ENCODE results near the gene TNFRSF1B.
A peak's percentile ranks its signal among the peaks of the same experiment; 100 is the strongest.

The TNFRSF1B gene

GRCh38 chr1:12148160-12148957, 18.4 kb upstream of the TNFRSF1B start:
- H3K4me3 Mint-ChIP-seq, result no peak overlapping the region
- no peaks in the 10 kb centered on the region for H3K27me3 Mint-ChIP-seq
- peaks cover 83% of the 10 kb centered on the region for H3K4me1 Mint-ChIP-seq
- H3K36me3 Mint-ChIP-seq, result peaks cover 2% of the 10 kb centered on the region
- H3K27ac Mint-ChIP-seq, result peak overlapping the region; percentile 63
- H3K9me3 Mint-ChIP-seq, result no peaks in the 10 kb centered on the region

DNA sequence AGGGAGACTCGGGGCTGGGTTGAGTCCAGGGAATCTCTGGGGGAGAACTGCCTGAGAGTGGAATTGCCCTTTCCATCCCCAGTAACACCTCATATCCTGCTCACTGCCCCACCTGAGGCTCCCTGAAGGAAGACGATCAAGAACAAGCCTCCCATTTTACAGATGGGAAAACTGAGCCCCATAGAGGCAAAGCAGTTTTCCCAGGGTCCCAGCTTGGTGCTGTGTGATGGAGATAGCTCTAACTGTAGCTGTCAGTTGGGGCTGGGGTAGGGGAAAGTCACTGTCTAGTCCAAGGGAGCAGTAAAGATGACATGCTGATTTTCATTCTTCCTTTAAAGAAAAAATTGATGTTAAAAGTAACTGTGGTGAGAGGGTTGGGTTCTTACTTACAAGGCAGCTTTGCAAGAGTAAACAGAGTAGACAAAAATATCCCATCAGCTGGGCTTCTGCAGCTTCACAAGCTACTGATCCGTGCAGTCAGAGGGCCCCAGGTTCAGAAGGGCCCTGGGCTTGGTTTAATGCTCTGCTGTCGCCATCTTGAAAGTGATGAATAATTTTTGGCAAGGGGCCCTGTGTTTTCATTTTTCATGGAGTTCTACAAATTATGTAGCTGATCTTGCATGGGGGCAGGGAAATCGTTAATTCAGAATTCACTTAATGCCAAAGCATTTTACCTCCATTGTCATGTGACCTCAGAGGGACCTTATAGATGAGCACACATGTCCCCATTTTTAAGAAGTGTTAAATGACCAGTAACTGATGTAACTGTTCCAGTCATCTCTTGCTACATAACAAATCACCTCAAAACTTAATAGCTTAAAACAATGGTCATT, 17.6 kb upstream of the TNFRSF1B start:
- H3K9me3 Mint-ChIP-seq, result no peaks in the 10 kb centered on the region
- H3K4me3 Mint-ChIP-seq, result no peak overlapping the region
- peak overlapping the region; percentile 63 for H3K27ac Mint-ChIP-seq
- peaks cover 78% of the 10 kb centered on the region for H3K4me1 Mint-ChIP-seq
- H3K36me3 Mint-ChIP-seq, result peaks cover 2% of the 10 kb centered on the region
- no peaks in the 10 kb centered on the region for H3K27me3 Mint-ChIP-seq

DNA sequence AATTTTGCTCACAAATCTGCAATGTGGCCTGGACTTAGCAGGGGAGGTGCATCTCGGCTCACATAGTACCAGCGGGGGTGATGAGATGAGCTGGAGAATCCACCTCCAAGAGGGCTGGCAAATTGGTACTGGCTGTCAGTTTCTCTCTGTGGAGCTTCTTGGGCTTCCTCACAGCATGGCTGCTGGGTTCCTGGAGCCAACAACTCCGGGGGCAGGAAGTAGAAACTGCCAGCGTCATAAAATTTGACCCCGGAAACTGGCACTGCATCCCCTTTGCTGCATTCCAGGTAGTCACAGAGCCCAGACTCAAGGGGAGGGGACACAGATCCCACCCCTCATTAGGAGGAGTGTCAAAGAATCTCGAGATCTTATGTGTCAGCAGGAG, 17.0 kb upstream of the TNFRSF1B start:
- peaks cover 78% of the 10 kb centered on the region for H3K4me1 Mint-ChIP-seq
- H3K36me3 Mint-ChIP-seq, result peaks cover 2% of the 10 kb centered on the region
- no peaks in the 10 kb centered on the region for H3K9me3 Mint-ChIP-seq
- peak overlapping the region; percentile 38 for H3K27ac Mint-ChIP-seq
- no peak overlapping the region for H3K4me3 Mint-ChIP-seq
- H3K27me3 Mint-ChIP-seq, result no peaks in the 10 kb centered on the region

DNA sequence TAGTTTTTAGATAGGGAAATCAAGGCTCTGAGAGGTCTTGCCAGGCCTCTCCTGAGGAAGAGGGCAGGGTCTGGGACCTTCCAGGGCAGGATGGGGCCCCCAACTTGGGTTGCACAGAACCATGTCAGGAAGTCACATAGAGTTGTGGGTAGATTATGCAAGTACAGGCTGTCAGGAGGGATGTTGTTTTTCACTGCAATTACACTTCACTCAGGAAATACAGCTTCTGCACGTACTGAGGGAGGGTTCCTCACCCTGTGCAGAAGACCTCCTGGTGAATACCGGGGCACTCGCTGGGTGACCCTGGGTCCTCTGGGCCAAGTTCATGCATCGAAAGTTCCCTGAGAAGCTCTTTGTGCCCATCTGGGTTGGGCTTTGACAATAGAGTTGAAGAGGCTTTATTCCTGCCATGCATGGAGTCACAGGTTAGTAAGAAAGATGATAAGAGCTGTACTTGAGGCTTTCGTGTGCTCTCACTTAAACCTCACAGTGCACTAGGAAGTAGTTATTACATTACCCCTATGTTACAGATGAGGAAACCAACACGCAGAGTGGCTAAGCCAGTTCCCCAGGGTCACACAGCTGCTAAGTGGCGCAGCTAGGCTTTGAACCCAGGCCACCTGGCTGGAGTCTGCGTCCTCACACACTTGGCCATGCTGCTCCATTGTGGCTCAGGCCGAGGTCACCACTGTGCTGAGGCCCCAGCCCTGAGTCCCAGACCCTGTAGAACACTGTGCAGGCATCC, 16.2 kb upstream of the TNFRSF1B start:
- peaks cover 86% of the 10 kb centered on the region for H3K4me1 Mint-ChIP-seq
- H3K27me3 Mint-ChIP-seq, result no peaks in the 10 kb centered on the region
- peak overlapping the region; percentile 48 for H3K27ac Mint-ChIP-seq
- peaks cover 2% of the 10 kb centered on the region for H3K36me3 Mint-ChIP-seq
- H3K9me3 Mint-ChIP-seq, result no peaks in the 10 kb centered on the region
- peak overlapping the region; percentile 55 for H3K4me3 Mint-ChIP-seq

- Mint-ChIP-seq H3K4me3 (peak overlapping the region; percentile 55), H3K36me3 (peaks cover 2% of the 10 kb centered on the region), H3K27ac (peak overlapping the region; percentile 97), H3K27me3 (no peaks in the 10 kb centered on the region), H3K9me3 (no peaks in the 10 kb centered on the region), H3K4me1 (peaks cover 90% of the 10 kb centered on the region)
These were observed 15.3 kb upstream of the TNFRSF1B start for GRCh38 chr1:12151465-12151864.

DNA sequence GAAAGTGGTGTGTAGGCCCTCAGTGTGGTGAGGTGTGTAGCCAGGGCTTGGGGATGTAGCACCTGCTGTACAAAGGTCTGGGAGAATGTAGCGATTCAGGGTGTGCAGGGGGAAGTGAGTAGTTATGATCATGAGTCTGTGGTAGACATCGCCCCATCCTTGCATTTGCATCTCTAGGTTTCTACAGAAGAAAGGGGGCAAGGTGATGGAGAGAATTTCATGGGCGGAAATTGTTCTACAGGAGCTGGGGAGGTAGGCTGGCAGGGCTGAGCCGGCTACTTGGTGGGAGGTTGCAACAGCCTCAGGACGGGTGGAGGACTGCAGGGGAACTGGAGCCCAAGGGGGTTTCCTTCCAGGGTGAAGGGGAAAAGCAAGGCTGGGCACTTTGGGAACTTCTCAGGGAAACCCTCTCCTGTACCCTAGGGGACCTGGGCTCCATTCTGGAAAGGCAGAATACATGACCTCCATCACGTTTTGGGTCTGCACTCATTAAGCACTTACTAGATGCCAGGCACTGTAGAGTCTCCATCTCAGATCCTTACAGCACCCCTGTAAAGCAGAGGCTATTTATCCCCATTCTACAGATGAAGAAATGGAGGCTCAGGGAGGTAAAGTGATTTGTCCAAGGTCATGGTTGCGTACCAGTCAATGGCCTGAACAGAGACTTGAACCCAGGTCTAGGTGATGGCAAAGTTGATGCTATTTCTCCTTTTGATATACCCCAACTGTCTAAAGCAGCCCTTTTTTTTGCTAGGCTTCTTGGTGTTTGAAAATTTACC, 14.5 kb upstream of the TNFRSF1B start:
- Mint-ChIP-seq H3K4me3 (peak overlapping the region; percentile 59), H3K36me3 (peaks cover 2% of the 10 kb centered on the region), H3K4me1 (peaks cover 87% of the 10 kb centered on the region), H3K9me3 (no peaks in the 10 kb centered on the region), H3K27ac (peak overlapping the region; percentile 97), H3K27me3 (no peaks in the 10 kb centered on the region)

DNA sequence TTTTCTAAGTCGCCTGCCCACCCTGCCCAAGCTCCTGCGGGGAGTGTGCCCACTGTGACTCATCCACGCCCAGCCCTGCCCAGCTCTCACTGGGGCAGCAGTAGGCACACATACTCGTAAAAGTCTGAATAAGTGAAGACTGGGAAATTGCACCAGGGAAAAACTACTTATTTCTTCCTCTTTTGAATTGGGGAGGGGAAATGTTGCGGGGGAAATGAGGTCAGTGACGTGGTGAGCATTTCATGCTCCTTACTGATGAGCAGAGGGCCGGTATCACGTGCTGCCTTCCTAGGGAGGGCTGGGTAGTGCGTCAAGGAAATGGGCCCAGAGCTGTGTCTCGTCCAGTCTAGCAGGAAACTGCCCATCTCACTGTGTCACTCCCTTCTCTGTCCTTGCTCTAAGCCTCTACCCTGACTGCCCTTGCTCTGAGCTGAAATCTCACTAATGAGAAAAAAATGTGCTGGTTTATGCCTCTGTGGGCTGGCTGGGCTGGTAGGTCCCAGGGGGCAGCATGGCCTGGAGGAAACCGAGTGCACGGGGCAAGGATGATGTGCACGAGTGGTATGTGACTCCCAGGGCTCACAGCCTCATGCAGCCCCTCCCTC, 13.5 kb upstream of the TNFRSF1B start:
- Mint-ChIP-seq H3K4me1 (peaks cover 87% of the 10 kb centered on the region), H3K27ac (peak overlapping the region; percentile 86), H3K4me3 (no peak overlapping the region), H3K9me3 (no peaks in the 10 kb centered on the region), H3K36me3 (peaks cover 2% of the 10 kb centered on the region), H3K27me3 (no peaks in the 10 kb centered on the region)

DNA sequence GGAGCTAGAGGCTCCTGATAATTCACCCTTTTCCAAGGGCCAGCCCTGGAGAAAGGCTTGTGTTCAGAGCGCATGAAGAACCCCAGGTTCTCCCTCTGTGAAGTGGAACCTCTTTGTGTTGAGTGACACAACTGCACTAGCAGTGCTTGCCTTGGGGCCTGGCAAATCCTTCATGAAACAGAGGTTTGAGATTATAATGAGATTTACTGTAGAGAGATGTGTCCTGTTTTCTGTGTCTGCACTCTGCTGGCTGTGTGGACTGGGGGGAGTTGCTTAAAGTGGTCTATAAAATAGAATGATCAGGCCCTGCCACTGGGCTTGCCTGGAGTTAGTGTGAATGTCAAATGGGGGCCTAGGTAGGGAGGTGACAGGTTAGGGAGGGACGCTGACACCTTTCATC, 11.5 kb upstream of the TNFRSF1B start:
- Mint-ChIP-seq H3K27me3 (no peaks in the 10 kb centered on the region), H3K36me3 (no peaks in the 10 kb centered on the region), H3K4me1 (peaks cover 81% of the 10 kb centered on the region), H3K4me3 (peak overlapping the region; percentile 23), H3K27ac (peak overlapping the region; percentile 91), H3K9me3 (no peaks in the 10 kb centered on the region)

GRCh38 chr1:12157366-12158231, 9.2 kb upstream of the TNFRSF1B start:
- Mint-ChIP-seq H3K9me3 (no peaks in the 10 kb centered on the region), H3K36me3 (no peaks in the 10 kb centered on the region), H3K4me1 (peaks cover 81% of the 10 kb centered on the region), H3K27me3 (no peaks in the 10 kb centered on the region), H3K4me3 (peak overlapping the region; percentile 87), H3K27ac (peak overlapping the region; percentile 99)

DNA sequence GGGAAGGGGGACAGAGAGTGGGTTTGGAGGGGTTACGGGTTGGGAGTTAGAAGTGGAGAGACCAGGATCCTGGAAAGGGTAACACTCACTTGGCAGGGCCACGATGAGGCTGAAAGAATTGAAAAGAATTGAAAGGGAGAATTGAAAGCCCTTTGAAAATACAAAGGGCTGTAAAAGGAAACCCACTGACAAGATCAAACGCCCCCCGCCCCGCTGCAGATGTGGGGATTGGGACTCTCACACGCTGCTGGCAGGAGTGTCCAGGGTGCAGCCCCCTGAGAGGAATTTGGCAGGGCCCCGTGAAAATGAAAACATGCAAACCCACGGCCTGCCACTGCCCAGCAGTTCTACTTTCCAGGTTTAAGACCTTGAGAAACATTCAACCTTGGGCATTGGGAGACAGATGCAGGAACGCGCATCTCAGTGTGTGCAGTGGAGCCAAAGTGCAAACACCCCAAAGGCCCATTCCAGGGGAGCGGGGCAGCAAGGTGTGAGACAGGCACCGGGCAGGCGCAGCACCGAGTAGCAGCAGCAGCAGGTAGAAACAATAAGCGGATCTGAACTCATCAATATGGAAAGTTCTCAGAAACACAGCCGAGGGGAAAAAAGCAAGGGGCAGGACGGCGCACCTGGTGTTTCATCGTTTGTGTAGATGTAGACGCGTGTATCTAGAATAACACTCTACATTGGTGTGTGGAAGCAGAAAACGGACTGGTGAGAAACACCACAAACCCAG, 8.3 kb upstream of the TNFRSF1B start:
- H3K27ac Mint-ChIP-seq, result peak overlapping the region; percentile 99
- H3K9me3 Mint-ChIP-seq, result no peaks in the 10 kb centered on the region
- no peaks in the 10 kb centered on the region for H3K27me3 Mint-ChIP-seq
- peak overlapping the region; percentile 87 for H3K4me3 Mint-ChIP-seq
- H3K4me1 Mint-ChIP-seq, result peaks cover 81% of the 10 kb centered on the region
- no peaks in the 10 kb centered on the region for H3K36me3 Mint-ChIP-seq

DNA sequence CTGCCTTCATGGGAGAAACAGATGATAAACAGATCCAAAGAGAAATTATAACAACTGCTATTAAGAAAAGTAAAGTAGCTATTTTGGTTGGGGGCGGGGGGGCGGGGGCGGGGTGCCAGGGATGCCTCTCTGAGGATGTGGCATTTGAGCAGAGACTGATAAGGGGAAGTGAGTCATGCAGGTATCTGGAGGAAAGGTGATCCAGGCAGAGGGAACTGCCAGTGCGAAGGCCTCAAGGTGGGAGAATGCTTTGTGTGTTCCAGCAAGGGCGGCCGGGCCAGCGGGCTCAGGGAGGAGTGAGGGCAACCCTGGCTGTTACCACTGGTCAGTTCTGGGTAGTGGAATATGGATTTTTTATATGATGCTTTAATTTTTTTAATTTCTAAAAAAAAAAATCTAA, 7.0 kb upstream of the TNFRSF1B start:
- H3K4me3 Mint-ChIP-seq, result peak overlapping the region; percentile 45
- peak overlapping the region; percentile 94 for H3K27ac Mint-ChIP-seq
- H3K36me3 Mint-ChIP-seq, result no peaks in the 10 kb centered on the region
- no peaks in the 10 kb centered on the region for H3K27me3 Mint-ChIP-seq
- H3K4me1 Mint-ChIP-seq, result peaks cover 79% of the 10 kb centered on the region
- no peaks in the 10 kb centered on the region for H3K9me3 Mint-ChIP-seq

DNA sequence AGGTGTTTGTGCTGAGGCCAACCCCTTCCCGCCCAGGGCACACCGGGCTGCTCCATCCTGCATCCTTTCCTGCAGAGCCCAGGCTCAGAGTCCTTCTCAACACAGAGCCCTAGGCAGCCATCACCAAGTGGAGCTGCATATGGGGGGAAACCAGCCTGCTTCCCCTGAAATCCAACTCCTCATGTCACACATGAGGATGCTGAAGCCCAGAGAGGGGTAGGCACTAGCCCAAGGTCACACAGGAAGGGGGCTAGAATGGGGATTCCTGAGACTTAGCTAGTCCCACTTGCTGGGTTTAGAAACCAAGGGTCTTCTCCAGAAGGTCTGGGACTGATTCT, 5.5 kb upstream of the TNFRSF1B start:
- H3K4me1 Mint-ChIP-seq, result peaks cover 71% of the 10 kb centered on the region
- H3K27ac Mint-ChIP-seq, result no peak overlapping the region
- H3K4me3 Mint-ChIP-seq, result peak overlapping the region; percentile 51
- no peaks in the 10 kb centered on the region for H3K36me3 Mint-ChIP-seq
- H3K27me3 Mint-ChIP-seq, result no peaks in the 10 kb centered on the region
- no peaks in the 10 kb centered on the region for H3K9me3 Mint-ChIP-seq

DNA sequence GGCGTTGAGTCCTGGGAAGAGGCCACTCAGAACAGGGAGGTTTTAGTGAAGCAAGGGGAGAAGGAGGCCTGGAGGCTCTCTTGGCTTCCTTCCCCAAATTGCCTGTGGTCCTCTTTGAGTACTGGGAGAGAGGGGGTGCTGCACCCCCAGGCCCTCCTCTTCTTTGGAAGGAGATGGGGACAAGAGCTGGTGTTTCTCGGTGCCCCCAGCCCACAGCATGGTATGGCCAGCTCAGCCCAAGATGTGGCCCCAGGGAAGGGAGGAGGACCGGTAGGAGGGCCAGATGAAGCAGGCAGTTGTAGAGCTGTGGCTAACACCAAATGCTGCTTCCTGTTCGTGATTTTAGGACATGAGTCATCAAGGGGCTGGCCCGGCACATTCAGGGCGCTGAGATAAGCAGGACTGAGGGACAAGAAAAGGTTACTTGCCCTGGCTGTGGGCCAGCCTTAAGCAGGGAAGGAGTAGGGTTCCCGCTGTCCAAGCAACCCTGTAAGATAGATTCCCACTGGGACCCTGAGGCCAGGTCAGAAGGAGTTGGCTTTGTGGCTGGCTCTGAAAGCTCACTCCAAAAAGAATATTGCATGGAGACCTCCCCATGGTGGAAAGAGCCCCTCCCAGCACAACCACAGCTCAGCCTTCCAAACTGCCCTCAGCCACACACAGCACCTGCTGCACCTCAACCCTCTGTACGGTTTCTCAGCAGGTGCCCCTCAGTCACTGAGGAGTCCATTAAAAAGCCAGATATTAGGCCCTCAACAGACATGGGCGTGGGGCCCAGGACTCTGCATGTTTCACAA, 4.9 kb upstream of the TNFRSF1B start:
- Mint-ChIP-seq H3K27ac (peak overlapping the region; percentile 79), H3K4me1 (peaks cover 71% of the 10 kb centered on the region), H3K36me3 (no peaks in the 10 kb centered on the region), H3K27me3 (no peaks in the 10 kb centered on the region), H3K4me3 (peak overlapping the region; percentile 51), H3K9me3 (no peaks in the 10 kb centered on the region)
